Jurkat, Clone E6-1 (cell line): ENCODE data around the gene DOCK9. TPM values are rescaled to one million over a fixed set of nuclear protein-coding genes. Genes with fewer than 3 reads are reported as not detected.
A peak's percentile ranks its signal among the peaks of the same experiment; 100 is the strongest.

Experiments used
- DNase-seq: peaks from one replicate; pipeline ENCODE4 v3.0.0-alpha.2; 2011; ENCODE audit warnings: low read depth, low spot score
- H3K4me3 ChIP-seq: 2 replicates; pipeline ENCODE4 v1.5.1; 2011; ENCODE audit warnings: mild to moderate bottlenecking, low read length, control low read depth, moderate library complexity
- polyA plus RNA-seq: library from polyadenylated mRNA; unstranded; fragments of >200 nt; gene quantifications from one replicate; pipeline ENCODE4 v1.2.1, GENCODE V29; 2012; ENCODE audit warnings: missing spikeins; ENCODE audit not compliant: insufficient read length, insufficient read depth

Gene DOCK9, protein sequence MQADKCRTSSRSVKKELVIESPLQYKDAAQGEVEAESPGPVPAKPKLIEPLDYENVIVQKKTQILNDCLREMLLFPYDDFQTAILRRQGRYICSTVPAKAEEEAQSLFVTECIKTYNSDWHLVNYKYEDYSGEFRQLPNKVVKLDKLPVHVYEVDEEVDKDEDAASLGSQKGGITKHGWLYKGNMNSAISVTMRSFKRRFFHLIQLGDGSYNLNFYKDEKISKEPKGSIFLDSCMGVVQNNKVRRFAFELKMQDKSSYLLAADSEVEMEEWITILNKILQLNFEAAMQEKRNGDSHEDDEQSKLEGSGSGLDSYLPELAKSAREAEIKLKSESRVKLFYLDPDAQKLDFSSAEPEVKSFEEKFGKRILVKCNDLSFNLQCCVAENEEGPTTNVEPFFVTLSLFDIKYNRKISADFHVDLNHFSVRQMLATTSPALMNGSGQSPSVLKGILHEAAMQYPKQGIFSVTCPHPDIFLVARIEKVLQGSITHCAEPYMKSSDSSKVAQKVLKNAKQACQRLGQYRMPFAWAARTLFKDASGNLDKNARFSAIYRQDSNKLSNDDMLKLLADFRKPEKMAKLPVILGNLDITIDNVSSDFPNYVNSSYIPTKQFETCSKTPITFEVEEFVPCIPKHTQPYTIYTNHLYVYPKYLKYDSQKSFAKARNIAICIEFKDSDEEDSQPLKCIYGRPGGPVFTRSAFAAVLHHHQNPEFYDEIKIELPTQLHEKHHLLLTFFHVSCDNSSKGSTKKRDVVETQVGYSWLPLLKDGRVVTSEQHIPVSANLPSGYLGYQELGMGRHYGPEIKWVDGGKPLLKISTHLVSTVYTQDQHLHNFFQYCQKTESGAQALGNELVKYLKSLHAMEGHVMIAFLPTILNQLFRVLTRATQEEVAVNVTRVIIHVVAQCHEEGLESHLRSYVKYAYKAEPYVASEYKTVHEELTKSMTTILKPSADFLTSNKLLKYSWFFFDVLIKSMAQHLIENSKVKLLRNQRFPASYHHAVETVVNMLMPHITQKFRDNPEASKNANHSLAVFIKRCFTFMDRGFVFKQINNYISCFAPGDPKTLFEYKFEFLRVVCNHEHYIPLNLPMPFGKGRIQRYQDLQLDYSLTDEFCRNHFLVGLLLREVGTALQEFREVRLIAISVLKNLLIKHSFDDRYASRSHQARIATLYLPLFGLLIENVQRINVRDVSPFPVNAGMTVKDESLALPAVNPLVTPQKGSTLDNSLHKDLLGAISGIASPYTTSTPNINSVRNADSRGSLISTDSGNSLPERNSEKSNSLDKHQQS (N-terminal part only)
- polyA plus RNA-seq: 4.8 TPM

DNA sequence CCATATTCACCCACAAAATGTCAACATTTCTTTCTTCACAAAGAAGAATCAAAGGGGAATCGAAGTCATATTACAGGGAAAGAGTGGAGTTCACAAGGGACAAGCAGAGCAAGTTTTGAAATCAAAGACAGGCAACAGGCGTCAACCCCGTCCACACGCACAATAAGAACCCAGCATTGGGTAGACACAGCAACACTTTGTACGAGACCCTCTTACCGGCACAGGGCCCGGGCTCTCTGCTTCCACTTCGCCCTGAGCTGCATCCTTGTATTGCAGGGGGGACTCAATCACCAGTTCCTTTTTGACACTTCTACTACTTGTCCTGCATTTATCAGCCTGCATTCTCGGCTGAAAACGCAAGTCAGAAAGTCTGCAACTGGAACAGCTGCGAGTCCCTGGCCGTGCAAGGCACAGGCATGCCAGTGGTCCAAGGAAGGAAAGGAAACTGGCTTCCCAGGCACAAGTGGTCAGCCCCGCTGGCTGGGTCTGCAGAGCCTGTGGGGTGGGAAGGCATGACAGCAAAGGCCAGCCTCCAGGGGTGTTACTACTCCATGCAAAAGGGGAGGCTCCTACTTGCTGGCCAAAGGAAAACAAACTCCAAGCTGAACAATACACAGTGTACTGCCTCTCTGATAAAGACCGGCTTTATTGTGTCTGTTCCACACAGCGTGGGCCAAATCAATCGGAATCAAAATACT, at the start of gene DOCK9:
Gene DOCK9 (minus strand): TSS at position 497 of the 698 bp plus-strand sequence. CDS start 155 bp downstream, at position 342.
- H3K4me3 ChIP-seq: no peak within 1 kb of the TSS
- DNase-seq: no peak

DNA sequence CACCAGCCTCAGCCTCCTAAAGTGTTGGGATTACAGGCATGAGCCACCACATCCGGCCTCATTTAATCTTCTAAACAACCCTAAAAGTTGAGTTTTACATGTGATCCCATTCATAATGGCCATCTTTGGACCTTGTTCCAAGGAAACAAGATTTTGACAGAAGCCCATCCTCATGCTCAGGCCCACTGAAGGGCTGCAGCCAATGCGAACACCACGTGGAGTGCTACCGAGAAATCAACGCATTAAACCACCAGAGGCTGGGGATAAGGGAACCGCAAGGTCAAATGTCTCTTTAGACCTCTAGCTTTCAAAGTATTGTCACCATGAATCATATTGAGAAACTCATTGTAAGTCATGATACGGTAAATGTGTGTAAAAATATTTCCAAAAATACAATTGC, 49.4 kb upstream of the DOCK9 start:
- H3K4me3 ChIP-seq: no peak overlapping the region
- no peak for DNase-seq

DNA sequence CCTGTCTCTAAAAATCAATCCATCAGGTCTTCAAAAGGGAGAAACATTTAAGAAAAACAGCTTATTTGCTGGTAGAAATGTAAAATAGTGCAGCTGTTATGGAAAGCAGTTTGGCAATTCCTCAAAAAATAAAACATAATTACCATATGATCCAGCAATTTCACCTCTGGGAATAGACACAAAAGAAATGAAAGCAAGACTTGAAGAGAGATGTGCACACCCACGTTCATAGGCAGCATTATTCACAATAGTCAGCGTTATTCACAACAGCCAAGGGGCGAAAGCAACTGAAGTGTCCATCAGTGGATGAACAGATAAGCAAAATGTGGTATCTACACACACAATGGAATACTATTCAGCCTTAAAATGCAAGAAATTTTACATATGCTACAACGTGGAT, 45.1 kb upstream of the DOCK9 start:
- DNase-seq: no peak
- H3K4me3 ChIP-seq: no peak overlapping the region

DNA sequence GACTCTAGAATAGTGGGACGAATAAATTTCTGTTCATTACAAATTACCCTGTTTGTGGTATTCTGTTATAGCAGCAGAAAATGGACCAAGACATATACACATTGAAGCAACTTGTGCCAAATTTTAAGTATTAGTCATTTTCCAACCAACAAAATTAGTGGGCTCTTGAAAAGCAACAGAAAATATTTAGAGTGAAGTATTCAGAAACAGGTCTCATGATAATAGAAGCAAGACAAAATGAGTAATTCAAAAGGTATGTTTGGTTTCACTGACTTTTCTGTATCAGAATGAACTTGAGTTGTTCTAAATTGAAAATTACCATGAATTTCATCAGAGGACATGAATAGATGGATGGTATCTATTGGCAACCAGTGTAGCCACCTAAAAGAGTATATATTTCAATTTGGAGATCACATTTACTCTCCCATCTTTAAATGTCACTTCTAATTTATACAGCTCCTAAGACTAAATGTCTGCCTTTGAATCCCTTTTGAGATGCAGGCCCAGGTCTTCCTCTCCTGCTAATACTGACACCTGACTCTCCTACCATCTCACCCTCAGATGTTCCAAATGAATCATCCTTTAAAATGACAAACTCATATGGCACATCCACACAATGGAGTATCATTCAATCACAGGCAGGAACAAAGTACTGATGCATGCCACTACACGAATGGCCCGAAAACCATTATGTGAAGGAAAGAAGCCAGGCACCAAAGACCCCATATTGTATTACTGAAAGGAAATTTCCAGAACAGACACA, 40.7 kb upstream of the DOCK9 start:
- no peak for DNase-seq
- no peak overlapping the region for H3K4me3 ChIP-seq

DNA sequence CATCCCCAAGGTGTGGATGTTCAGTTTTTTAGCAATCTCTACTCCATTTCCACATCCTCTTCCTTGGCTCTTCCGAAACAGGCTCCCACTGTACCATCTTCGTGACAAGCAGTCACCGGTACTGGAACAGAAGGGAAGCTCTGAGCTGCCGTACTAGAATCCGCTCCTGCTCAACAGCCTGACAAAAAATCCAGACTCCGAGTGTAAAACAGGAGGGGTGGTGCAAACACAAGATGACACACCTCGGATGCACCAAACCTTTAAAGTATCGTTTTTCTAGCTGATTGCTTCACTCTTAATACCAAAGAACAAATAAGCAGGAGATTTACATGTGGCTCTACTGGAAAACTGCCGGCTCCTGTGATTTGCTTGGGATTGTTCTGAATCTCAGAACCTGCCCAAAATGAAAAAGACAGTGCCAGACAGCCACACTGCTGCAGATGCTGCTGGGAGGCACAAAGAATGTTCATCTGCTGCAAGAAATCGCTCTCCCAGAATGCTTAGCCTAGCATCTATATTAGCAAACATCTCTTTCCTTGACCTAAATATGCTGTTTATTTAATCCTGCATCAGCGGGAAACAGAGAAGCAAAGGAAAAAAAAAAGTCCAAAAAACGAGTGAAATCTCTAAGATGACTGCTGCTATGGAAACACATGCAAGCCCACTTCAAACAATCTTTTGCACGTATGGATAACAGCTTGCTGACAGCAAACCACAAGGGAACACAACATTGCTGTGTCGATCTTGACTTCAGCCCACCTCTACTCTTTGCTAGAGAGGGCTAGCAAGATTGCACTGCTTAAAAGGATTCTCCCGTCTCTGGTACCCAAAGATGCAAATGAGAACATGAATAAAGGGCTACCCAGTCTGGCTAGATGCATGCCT, 38.0 kb upstream of the DOCK9 start:
- no peak overlapping the region for H3K4me3 ChIP-seq
- DNase-seq: peak; percentile 73

DNA sequence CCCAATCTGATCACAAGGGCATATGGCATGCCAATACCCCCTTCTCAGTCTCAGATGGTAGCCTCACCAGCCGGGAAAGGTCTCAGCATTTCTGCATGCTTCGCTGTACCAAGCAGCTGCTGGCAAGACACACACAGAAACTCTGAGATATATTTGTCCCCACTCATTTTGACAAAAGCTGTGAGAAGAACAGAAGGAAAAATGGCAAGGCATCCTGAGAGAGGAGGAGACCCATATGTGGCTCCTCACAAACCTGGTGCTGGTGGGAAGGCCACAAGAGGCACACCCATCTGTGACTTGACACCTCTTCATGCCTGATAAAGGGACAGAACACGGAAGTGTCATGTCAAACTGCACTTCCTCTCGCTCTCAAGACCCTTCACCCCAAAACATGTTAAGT, 36.7 kb upstream of the DOCK9 start:
- no peak for DNase-seq
- no peak overlapping the region for H3K4me3 ChIP-seq

DNA sequence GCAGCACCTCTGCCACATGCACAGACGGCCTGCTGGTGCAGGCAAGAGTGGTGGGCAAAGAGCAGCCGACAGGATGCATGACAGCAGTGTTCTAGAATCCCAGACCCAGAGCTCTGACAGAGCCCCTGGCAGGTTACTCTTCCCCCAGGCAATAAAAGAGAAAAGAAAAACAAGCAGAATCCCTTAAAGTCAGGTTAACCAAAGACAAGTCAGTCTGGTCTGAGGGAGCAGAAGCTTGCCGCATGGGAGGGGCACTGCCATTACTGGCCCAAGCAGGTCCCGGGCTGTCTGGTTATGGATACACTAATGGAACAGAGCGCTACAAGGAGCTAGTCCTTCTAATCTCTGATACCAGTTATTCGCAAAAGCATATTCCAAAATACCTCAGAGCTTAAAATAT, 36.1 kb upstream of the DOCK9 start:
- no peak overlapping the region for H3K4me3 ChIP-seq
- DNase-seq: no peak

DNA sequence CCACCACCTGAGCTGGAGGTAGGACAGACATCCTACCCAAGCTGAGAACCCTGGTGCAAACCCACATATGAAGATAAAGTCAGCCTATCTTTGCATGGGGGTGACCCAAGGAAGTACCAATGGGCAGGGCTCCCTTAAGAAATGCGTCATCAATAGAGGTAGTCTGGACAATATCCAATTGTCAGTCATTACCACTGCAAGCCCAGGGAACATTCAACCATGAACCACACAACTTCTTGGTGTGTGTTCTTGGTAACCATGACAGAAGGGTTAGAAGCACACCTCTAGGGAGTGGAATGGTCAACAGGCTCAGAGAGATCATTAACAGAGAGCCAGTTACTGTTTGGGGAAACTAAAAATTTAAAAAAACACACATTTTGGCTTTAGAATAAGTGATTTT, 34.7 kb upstream of the DOCK9 start:
- no peak for DNase-seq

DNA sequence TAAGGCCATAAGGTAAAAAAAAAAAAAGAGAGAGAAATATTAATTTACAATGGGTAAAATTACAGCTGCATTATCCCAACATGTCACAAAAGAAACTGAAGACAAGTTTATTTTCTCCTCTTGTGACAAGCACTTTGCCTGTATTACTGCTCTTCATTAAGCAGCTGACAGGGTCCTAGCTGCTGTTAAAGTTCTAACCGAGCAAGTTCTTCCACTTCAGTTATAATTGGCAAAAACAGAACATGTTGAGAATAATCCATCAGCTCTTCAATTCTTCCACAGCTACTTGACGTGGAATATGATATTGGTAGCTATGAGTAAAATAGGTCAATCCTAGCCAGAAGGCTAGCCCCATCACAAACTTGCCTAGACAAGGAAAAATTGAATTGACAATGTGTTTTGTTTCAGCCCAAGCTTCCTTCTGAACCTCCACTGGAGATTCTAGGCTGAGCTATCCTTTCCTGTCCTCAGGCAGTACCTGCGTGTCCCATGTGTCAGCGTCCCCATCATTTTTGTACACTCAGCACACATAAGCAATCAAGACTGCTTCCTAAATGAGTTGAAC, 32.2 kb upstream of the DOCK9 start:
- no peak for DNase-seq
- no peak overlapping the region for H3K4me3 ChIP-seq

More for the DNA sequence above, 34.7 kb upstream of the DOCK9 start:
- no peak overlapping the region for H3K4me3 ChIP-seq

DNA sequence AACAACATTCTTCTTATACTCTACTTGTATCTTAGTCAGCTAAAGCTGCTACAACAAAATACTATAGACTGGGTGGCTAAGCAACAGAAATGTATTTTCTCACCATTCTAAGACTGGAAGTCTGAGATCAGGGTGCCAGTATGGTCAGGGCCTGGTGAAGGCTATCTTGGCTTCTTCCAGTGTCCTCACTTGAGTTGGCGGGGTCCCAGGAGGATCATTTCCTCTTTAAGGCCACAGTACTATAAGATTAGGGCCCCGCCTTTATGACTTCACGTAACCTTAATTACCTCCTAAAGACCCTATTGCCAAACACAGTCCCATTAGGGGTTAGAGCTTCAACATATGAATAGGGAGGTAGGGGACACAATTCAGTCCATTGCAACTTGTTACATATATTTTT, 30.7 kb upstream of the DOCK9 start:
- no peak for DNase-seq
- no peak overlapping the region for H3K4me3 ChIP-seq

DNA sequence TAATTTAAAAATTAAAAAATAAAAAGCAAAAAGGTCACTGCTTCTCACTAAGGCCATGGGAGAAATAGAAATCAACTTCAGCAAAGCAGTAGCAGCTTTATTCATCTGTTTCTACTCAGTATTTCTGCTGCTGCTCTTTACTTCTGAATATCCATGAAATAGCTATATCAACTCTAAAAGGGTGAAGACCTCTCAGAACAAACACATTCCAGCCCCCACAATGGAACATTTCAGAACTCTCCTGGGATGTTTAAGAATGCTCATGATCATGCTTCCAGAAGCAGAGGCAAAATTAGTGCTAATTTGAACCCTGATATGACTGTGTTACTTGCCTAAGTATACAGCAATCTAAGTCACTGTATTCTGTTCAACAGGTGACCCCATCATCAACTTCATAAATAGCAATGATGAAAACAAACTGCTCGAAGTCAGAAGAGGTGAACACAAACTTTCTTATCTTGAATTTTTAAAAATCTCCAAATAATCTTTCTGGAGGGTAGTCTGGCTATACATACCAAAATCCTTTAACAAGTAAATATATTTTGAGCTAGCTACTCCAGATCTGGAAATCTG, 29.6 kb upstream of the DOCK9 start:
- DNase-seq: no peak
- no peak overlapping the region for H3K4me3 ChIP-seq

DNA sequence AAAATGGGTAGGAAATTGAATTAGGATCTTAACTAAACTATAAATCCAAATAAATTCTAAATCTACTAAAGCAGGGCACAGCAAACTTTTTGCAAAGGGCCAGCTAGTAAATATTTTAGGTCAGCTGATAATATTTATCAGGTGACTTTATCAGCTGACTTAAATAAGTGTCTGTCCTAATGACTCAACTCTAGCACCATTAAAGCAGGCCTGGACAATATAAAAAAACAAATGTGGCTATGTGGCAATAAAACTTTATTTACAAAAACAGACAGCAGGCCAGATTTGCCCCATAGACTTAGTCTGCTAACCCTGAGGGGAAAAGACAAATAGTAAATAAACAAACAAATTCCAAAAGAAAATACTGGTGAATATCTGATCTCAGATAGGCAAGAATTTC, 27.7 kb upstream of the DOCK9 start:
- DNase-seq: no peak
- no peak overlapping the region for H3K4me3 ChIP-seq

DNA sequence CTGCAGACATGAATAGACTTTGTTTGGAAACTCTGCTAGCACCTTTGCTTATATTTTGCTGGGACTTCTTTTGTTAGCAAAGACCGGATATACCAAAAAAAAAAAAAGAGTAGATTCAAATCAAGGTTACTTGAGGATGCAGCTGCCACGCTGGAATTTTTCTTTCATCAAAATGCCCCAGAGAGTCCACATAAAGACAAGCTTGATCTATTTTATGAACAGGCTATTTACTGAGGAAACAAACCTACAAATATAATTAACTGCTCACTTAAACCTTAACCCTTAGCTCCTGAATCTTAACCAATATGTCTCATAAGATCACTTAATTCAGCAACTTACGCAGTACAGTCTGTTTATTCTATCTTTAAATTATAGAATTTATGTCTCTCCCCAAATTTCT, 27.1 kb upstream of the DOCK9 start:
- H3K4me3 ChIP-seq: no peak overlapping the region
- DNase-seq: no peak

DNA sequence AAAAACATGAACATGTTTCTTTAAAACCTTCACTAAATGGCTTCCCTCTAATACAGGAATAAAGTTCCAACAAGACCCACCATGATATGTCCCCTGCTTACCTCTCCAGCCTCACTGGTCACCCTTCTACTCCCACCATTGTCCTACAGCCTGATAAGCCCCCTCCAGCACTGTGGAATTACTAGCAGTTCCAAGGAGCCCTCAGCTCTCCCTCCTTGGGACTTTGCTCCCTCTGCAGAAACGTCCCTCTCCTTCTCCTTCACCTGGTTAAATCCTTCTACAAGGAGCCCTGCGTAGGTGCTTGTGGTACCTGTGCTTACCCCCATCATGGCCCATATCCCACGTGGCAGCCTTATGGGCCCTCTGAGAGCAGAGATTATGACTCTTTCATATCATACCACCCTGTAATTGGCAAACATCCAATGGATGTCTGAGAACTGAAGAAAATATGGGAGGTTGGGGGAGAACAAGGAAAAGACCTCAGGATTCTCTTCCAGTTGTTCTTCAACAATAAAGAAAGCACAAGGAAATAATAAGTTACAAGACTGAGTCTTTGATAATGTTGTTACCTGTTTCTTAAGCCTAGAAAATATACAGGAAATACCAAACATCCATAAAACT, 26.1 kb upstream of the DOCK9 start:
- no peak for DNase-seq
- H3K4me3 ChIP-seq: no peak overlapping the region

DNA sequence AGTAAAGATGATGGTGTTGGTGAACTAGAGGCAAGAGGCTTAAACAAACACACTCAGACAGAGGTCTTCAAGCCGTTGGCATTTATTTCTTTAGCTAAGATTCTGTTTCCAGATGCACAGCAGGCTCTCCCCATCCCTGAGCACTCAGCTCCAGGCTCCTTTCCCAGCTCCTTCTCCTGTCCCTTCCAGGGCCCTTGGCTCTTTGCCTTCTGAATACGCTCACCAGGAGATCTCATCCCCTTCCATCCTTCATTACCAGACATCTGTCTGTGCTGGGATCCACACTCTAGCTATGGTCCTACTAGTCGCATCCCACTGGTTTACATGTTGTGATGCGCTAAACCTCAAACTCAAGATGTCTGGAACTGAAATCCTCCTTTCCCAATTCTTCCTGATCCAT, 25.3 kb upstream of the DOCK9 start:
- no peak for DNase-seq
- no peak overlapping the region for H3K4me3 ChIP-seq

DNA sequence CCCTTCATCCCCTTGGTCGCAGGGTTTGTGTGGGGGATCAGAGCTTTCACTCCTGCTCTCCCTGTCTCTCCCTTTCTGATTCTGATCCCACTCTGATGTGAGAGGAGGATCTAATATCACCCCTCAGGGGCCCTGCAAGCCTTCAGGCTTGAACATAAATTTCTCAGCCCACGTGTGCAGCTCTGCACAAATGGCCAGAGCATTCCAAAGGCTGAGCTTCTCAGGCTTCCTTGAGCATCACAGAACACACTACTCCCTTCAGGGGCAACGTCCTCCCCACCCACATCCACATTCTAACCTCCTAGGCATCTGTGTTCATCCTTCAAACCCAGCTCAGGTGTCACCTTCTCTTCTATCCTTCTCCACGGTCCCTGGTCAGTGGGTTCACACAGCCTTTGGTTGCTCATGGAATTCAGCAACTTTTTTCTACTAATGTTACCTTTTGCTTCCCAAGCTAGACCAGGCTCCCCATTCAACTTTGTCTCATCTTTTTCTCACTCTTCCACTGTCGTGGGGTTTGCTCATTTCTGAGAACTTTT, 24.4 kb upstream of the DOCK9 start:
- DNase-seq: no peak

More for the DNA sequence above, 24.4 kb upstream of the DOCK9 start:
- H3K4me3 ChIP-seq: no peak overlapping the region
